ENCODE measurements around the gene SHISA6. TPM values are rescaled to one million over a fixed set of nuclear protein-coding genes. Genes with fewer than 3 reads are reported as not detected.

Gene SHISA6
- polyA plus RNA-seq, 1 donor from 2014 or later = 1.8 TPM

GRCh38 chr17:11511696-11512095 is 270.7 kb downstream of the SHISA6 start:
- TF ChIP-seq TAF1 (IDR thresholded peaks at IDR 0.05; ENCODE audit: low read depth) = no peak
- TF ChIP-seq EZH2 (IDR thresholded peaks at IDR 0.05; ENCODE audit: borderline replicate concordance, insufficient read depth, low read length, poor library complexity, severe bottlenecking) = no peak
- TF ChIP-seq POLR2AphosphoS5 (IDR thresholded peaks at IDR 0.05) = no peak
- TF ChIP-seq, protein P1, sequence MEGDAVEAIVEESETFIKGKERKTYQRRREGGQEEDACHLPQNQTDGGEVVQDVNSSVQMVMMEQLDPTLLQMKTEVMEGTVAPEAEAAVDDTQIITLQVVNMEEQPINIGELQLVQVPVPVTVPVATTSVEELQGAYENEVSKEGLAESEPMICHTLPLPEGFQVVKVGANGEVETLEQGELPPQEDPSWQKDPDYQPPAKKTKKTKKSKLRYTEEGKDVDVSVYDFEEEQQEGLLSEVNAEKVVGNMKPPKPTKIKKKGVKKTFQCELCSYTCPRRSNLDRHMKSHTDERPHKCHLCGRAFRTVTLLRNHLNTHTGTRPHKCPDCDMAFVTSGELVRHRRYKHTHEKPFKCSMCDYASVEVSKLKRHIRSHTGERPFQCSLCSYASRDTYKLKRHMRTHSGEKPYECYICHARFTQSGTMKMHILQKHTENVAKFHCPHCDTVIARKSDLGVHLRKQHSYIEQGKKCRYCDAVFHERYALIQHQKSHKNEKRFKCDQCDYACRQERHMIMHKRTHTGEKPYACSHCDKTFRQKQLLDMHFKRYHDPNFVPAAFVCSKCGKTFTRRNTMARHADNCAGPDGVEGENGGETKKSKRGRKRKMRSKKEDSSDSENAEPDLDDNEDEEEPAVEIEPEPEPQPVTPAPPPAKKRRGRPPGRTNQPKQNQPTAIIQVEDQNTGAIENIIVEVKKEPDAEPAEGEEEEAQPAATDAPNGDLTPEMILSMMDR (IDR thresholded peaks at IDR 0.05; ENCODE audit: poor library complexity, severe bottlenecking) = no peak
- no peak for TF ChIP-seq EP300 (conservative IDR thresholded peaks at IDR 0.05; ENCODE audit: poor library complexity, severe bottlenecking)
- TF ChIP-seq MXI1 (conservative IDR thresholded peaks at IDR 0.05; ENCODE audit: poor library complexity, severe bottlenecking) = no peak
- no peak for TF ChIP-seq RAD21 (conservative IDR thresholded peaks at IDR 0.05)
- TF ChIP-seq REST (IDR thresholded peaks at IDR 0.05; ENCODE audit: borderline replicate concordance) = no peak
- TF ChIP-seq SMC3 (conservative IDR thresholded peaks at IDR 0.05; ENCODE audit: poor library complexity) = no peak
- Histone ChIP-seq H3K9me3 (ENCODE audit: low read length) (no peaks in the 10 kb centered on the region), H3K4me2 (ENCODE audit: low read length) (no peak overlapping the region), H3K27ac (ENCODE audit: low read length) (no peak overlapping the region), H3K79me2 (replicated peaks; ENCODE audit: insufficient read depth, low read length) (no peaks in the 10 kb centered on the region), H4K20me1 (ENCODE audit: insufficient read depth) (no peaks in the 10 kb centered on the region), H3K36me3 (ENCODE audit: insufficient read depth, low read length) (no peaks in the 10 kb centered on the region), H3K9me2 (ENCODE audit: insufficient read depth, low read length) (no peaks in the 10 kb centered on the region), H2AFZ (ENCODE audit: low read depth, low read length) (no peak overlapping the region), H3K4me3 (ENCODE audit: low read length) (no peak overlapping the region), H3K9ac (ENCODE audit: low read length) (no peak overlapping the region), H3K27me3 (ENCODE audit: insufficient read depth, low read depth, low read length) (no peaks in the 10 kb centered on the region), H3F3A (ENCODE audit: insufficient read depth, low read length, poor library complexity, severe bottlenecking) (no peaks in the 10 kb centered on the region)

DNA sequence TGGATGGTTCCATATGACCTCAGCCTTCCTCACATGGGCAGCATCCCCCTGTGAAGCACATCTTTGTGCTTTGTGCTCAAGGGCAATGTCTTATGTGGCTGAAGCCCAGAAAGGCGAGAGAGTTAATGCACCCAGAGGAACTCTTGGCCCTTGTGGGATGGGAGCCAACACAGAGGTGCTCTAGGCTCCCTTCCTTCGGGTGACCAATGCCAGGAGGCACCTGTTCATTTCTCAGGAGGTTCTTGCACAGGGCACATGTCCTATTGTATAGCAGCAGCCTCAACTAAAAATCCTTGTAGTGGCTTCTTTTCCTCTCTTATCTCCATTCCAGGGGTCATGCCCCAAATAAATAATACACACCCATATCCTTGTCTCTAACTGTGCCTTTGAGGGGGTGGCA is 273.6 kb downstream of the SHISA6 start:
- Histone ChIP-seq H3K4me3 (ENCODE audit: low read length) (no peak overlapping the region), H3K9me2 (ENCODE audit: insufficient read depth, low read length) (no peaks in the 10 kb centered on the region), H3F3A (ENCODE audit: insufficient read depth, low read length, poor library complexity, severe bottlenecking) (no peaks in the 10 kb centered on the region), H3K36me3 (ENCODE audit: insufficient read depth, low read length) (no peaks in the 10 kb centered on the region), H3K4me2 (ENCODE audit: low read length) (no peak overlapping the region), H2AFZ (ENCODE audit: low read depth, low read length) (no peak overlapping the region), H4K20me1 (ENCODE audit: insufficient read depth) (no peaks in the 10 kb centered on the region), H3K27ac (ENCODE audit: low read length) (no peak overlapping the region), H3K9me3 (ENCODE audit: low read length) (no peaks in the 10 kb centered on the region), H3K9ac (ENCODE audit: low read length) (no peak overlapping the region), H3K27me3 (ENCODE audit: insufficient read depth, low read depth, low read length) (no peaks in the 10 kb centered on the region), H3K79me2 (replicated peaks; ENCODE audit: insufficient read depth, low read length) (no peaks in the 10 kb centered on the region)
- no peak for TF ChIP-seq EP300 (conservative IDR thresholded peaks at IDR 0.05; ENCODE audit: poor library complexity, severe bottlenecking)
- no peak for TF ChIP-seq TAF1 (IDR thresholded peaks at IDR 0.05; ENCODE audit: low read depth)
- no peak for TF ChIP-seq RAD21 (conservative IDR thresholded peaks at IDR 0.05)
- TF ChIP-seq POLR2AphosphoS5 (IDR thresholded peaks at IDR 0.05) = no peak
- TF ChIP-seq SMC3 (conservative IDR thresholded peaks at IDR 0.05; ENCODE audit: poor library complexity) = no peak
- TF ChIP-seq, protein P1 (IDR thresholded peaks at IDR 0.05; ENCODE audit: poor library complexity, severe bottlenecking) = no peak
- TF ChIP-seq EZH2 (IDR thresholded peaks at IDR 0.05; ENCODE audit: borderline replicate concordance, insufficient read depth, low read length, poor library complexity, severe bottlenecking) = no peak
- TF ChIP-seq REST (IDR thresholded peaks at IDR 0.05; ENCODE audit: borderline replicate concordance) = no peak
- no peak for TF ChIP-seq MXI1 (conservative IDR thresholded peaks at IDR 0.05; ENCODE audit: poor library complexity, severe bottlenecking)
